Measurements from ENCODE around the gene CDC26.

DNA sequence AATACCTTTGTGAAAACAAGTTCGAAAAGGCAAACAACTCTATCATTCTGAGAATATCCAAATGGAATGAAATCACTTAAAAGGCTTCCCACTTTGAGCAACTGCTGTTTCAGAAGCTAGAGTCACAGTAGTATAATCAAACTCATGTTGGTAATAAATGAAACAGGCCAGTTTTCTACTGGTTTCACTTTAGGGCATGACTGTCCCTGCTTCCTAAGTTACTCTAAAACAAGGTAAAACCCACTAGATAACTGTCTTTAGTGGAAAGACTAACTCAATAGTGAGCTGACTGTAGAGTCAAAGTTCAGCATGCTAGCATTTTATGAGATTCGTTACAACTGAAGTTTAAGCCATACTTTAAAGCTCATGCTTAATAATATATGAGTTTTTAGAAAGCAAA lies 6.0 kb downstream of the CDC26 start:
- no peak for TF ChIP-seq TAF1 (IDR thresholded peaks at IDR 0.05; ENCODE audit: low read depth)
- no peak for TF ChIP-seq EP300 (IDR thresholded peaks at IDR 0.05; ENCODE audit: borderline replicate concordance)
- no peak for TF ChIP-seq RAD21 (IDR thresholded peaks at IDR 0.05; ENCODE audit: low read depth)
- TF ChIP-seq CREB1 (IDR thresholded peaks at IDR 0.05; ENCODE audit: low read depth) = no peak

Measured in Ishikawa (cell line).